ENCODE measurements around the gene PHF23.
A peak's percentile ranks its signal among the peaks of the same experiment; 100 is the strongest.

The PHF23 gene

GRCh38 chr17:7237761-7238419, 1.4 kb downstream of the PHF23 start:
- peak; percentile 85 for DNase-seq (ENCODE audit: low read depth)

- DNase-seq (ENCODE audit: low read depth) = no peak
These were observed 1.9 kb downstream of the PHF23 start for GRCh38 chr17:7237266-7237760.

- DNase-seq (ENCODE audit: low read depth) = no peak
These were observed 2.4 kb downstream of the PHF23 start for GRCh38 chr17:7236808-7237207.

DNA sequence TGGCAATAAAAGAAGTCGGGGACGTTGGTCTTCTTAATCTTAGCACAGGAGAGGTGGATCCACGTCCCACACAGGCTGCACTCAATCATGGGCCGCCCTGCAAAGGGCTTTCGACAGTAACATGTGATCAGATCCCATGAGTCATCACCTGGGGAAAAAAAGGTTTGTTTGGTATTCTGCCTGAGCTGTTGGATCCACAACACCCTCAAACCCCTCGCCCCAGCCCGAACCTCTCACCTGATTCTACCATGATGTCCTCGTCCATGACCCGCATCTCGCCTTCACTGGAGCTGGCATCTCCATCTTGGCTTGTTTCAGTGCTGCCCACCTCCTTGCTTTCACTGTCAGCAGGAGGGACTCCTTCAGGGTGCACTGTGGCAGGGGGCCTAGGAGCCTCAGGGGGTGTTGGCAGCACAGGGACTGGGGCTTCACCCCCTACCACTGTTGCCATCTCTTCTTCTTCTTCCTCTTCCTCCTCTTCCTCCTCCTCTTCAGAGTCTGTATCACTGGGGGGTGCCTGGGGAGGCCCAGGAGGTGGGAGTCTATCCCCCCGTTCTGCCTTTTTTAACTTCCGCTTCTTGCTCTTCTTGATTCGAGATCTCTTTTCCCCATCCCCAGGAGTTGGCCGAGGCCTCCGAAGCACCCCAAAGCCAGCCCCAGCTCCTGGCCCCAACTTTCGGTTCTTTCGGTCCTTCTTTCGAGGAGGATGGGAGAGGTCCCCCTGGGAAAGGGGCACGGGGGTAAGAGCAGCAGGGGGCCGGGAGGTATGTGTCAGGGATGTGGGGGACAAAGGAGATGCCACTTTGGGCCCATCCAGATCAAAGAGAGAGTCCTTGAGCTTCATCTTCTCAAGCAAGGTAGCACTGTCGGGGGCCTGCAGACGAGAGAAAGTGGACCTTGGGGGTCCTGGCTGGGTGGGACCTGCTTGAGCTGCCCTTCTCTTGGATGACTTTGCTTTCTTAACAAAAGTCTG, 3.3 kb downstream of the PHF23 start:
- no peak for DNase-seq (ENCODE audit: low read depth)

GRCh38 chr17:7234083-7234951, 4.9 kb downstream of the PHF23 start, which contains the start of gene DVL2:
Gene DVL2 (minus strand): TSS chr17:7234517. CDS start chr17:7234262, 255 bp downstream.
- peak; percentile 95 for DNase-seq (ENCODE audit: low read depth)

DNA sequence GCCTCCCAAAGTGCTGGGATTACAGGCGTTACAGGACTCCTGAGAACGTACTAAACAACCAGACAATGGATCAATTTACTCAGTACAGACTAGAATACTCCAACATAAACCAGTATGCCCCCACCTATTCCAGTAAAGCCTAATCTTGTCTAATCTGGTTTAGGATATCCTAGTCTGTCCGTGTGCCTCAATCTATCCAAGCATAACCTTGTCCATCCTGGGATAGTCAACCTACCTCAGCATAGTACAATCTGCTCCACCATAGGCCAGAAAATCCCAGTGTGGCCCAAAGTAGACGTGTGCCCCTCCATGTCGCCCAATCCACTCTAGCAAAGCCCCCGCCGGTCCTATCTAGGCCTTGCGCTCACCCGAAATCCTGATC, 5.6 kb downstream of the PHF23 start:
- DNase-seq (ENCODE audit: low read depth) = no peak

GRCh38 chr17:7232114-7232513, 7.1 kb downstream of the PHF23 start:
- no peak for DNase-seq (ENCODE audit: low read depth)

- DNase-seq (ENCODE audit: low read depth) = no peak
These were observed 9.8 kb downstream of the PHF23 start for GRCh38 chr17:7229504-7229903.

- DNase-seq (ENCODE audit: low read depth) = no peak
These were observed 10.3 kb downstream of the PHF23 start for GRCh38 chr17:7228920-7229319.

- no peak for DNase-seq (ENCODE audit: low read depth)
These were observed 12.2 kb downstream of the PHF23 start for GRCh38 chr17:7226721-7227710.

DNA sequence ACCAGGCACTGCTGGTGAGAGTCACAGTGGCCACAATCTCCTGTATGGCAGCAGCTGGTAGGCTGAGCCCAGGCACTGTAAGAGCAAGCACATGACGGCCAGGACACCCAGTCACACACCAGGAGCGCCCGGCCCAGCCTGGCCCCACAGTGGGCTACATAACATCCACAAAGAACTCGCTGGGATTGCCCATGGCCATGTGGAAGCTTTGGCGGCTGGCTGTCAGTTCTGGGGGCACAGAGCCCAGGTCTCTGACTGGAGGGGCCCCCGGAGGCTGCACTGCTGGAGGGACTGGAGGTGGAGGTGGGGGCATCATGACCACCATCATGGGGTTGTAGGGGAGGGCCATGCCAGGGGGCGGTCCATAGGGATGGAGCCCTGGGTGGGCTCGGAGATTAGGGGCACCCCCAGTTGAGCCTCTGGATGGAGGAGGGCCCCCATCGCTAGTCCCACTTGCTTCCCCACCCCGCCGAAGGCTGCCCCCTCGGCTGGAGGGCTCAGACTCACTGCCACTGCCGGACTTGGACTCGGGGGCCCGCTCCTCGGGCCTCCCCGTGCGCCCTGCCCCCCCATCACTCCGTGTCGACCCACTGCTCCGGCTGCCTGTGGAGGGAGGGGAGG, 13.4 kb downstream of the PHF23 start:
- DNase-seq (ENCODE audit: low read depth) = no peak

DNA sequence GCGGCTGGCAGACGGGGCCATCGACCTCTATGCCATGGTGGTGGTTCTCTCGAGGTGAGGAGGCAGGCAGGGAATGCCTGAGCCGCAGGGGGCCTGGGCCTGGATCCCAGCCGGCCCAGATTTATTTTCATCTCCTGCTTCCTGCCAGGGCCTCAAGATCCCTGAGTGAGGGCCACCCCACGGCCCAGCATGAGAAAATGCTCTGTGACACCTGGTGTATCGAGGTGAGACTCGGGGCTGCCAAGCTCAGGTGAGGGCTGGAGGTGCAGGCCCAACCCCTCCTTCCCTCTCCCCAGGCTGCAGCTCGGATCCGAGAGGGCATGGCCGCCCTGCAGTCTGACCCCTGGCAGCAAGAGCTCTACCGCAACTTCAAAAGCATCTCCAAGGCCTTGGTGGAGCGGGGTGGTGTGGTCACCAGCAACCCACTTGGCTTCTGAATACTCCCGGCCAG, 14.6 kb downstream of the PHF23 start:
- DNase-seq (ENCODE audit: low read depth) = no peak

DNA sequence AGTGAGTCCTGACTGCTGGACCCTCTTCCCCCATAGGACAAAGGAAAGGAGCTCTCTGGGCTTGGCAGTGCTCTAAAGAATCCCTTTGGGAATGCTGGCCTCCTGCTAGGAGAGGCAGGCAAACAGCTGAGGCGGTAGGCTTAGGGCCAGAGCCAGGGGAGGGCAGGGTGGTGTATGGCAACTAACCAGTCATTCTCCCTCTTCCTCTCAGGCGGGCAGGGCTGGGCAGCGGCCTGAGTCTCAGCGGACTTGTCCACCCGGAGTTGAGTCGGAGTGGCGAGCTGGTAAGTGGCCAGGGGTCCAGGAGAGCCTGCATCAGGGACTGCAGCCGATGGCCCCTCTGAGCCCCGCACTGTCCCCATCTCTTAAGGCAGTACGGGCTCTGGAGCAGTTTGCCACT, 15.1 kb downstream of the PHF23 start:
- DNase-seq (ENCODE audit: low read depth) = no peak

- DNase-seq (ENCODE audit: low read depth) = no peak
These were observed 15.9 kb downstream of the PHF23 start for GRCh38 chr17:7223375-7223774.

DNA sequence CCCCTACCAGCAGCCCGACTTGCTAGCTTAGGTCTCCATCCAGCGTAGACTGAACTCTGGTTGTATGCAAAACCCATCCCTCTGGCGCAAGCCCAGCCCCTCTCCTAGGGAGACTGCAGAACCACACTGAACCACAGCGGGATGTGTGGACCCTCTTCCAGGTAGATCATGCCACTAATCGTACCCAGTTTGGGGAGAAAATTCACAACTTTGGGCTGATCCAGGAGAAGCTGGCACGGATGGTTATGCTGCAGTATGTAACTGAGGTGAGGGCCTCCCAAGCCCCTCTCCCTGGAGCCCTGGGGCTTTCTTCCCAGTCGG, 16.3 kb downstream of the PHF23 start:
- DNase-seq (ENCODE audit: low read depth) = no peak

GRCh38 chr17:7222093-7222971, 16.9 kb downstream of the PHF23 start:
- no peak for DNase-seq (ENCODE audit: low read depth)

DNA sequence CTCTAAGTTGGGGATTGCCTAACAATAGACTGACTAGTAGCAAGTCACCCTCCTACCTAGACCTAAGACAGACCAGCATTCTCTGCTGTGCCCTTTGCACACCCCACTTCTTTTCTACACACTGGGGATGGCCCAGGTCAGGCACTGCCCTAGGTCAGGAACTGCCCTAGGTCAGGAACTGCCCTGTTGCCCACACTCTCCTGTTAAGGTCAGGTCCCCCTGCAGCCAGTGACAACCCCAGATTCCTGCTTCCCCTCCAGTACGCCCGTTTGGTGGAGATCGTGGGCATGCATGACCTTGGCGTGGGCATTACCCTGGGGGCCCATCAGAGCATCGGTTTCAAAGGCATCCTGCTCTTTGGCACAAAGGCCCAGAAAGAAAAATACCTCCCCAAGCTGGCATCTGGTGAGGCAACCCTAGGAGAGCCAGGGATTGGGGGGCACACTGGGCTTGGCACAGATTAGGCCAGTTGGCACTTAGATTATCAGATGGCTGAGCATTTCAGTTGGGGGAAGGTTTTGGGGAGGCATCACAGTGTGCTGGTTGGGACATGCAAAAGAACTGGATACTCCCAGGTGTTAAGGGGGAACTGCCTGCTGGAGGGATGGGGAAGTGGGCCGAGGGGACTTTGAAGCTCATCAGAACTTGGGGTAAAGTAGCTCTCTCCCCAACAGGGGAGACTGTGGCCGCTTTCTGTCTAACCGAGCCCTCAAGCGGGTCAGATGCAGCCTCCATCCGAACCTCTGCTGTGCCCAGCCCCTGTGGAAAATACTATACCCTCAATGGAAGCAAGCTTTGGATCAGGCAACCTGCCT, 17.8 kb downstream of the PHF23 start:
- no peak for DNase-seq (ENCODE audit: low read depth)

GRCh38 chr17:7220593-7221277, 18.5 kb downstream of the PHF23 start:
- DNase-seq (ENCODE audit: low read depth) = peak; percentile 45
